ENCODE measurements around the gene CPM.

DNA sequence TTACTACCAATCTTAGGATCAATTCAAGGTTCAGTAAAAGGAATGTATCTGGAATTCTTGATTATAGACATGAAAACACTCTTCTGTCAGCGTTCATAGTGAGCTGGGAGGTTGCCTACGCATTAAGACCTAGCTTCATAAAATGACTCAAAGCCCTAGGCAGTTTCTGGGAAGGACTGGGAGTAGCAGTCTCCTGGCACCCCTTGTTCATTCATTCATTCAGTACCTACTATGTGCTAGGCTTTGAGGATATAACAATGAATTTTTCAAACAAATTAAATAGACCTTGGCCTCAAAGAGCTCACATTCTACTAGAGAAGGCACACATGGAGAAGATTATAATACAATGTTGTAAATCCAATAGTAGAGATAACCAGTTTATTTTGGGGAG is 78.9 kb downstream of the CPM start:
- TF ChIP-seq, protein P1, sequence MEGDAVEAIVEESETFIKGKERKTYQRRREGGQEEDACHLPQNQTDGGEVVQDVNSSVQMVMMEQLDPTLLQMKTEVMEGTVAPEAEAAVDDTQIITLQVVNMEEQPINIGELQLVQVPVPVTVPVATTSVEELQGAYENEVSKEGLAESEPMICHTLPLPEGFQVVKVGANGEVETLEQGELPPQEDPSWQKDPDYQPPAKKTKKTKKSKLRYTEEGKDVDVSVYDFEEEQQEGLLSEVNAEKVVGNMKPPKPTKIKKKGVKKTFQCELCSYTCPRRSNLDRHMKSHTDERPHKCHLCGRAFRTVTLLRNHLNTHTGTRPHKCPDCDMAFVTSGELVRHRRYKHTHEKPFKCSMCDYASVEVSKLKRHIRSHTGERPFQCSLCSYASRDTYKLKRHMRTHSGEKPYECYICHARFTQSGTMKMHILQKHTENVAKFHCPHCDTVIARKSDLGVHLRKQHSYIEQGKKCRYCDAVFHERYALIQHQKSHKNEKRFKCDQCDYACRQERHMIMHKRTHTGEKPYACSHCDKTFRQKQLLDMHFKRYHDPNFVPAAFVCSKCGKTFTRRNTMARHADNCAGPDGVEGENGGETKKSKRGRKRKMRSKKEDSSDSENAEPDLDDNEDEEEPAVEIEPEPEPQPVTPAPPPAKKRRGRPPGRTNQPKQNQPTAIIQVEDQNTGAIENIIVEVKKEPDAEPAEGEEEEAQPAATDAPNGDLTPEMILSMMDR (conservative IDR thresholded peaks at IDR 0.05; ENCODE audit: low read length), result no peak
- no peak for TF ChIP-seq EZH2phosphoT487 (IDR thresholded peaks at IDR 0.05; ENCODE audit: borderline replicate concordance)

All from Loucy (cell line).